CD4-positive, alpha-beta T cell (primary cell): ENCODE results near the gene SNRPD3. TPM values are rescaled to one million over a fixed set of nuclear protein-coding genes. Genes with fewer than 3 reads are reported as not detected.

Source experiments
- ATAC-seq: fragments of 200-7000 bp; cut with Tn5 transposase; one replicate; pipeline ENCODE4 v1.10.0; 2022; ENCODE audit warnings: mild to moderate bottlenecking; ENCODE audit not compliant: poor library complexity
- CTCF ChIA-PET: fragments of 350-600 bp; sonication (Branson Sonifier 250); formaldehyde crosslinking; loops from one replicate; lab custom pipeline; 2021; ENCODE audit warnings: antibody characterized with exemption, inconsistent platforms; lab: Charles Lee
- POLR2A ChIA-PET: fragments of 350-600 bp; sonication (Branson Sonifier 250); formaldehyde crosslinking; loops from one replicate; lab custom pipeline; 2021; ENCODE audit warnings: antibody characterized with exemption, inconsistent platforms; lab: Charles Lee
- DNase-seq, 14 experiments: peaks; one replicate each; pipeline ENCODE4 v3.0.0-alpha.2; 2013 to 2020; ENCODE audit warnings: mixed read lengths in 2 of 14
- H3K27ac ChIP-seq, 2 donors: one replicate each; pipeline versions ENCODE4 v1.5.1 to v1.7.0; 2013; ENCODE audit warnings: low read length in 2 of 2, low read depth in 1 of 2, mild to moderate bottlenecking in 1 of 2
- H3K27me3 ChIP-seq, 2 experiments: 1 replicate in 1 of 2; 2 replicates in 1 of 2; pipeline versions ENCODE4 v1.6.1 to v1.7.0; 2013; ENCODE audit warnings: low read length in 2 of 2, control low read depth in 1 of 2, mild to moderate bottlenecking in 1 of 2, moderate library complexity in 1 of 2; ENCODE audit not compliant: insufficient read depth in 2 of 2, control insufficient read depth in 1 of 2
- H3K36me3 ChIP-seq: one replicate; pipeline ENCODE4 v1.6.1; 2013; ENCODE audit warnings: low read length, control low read depth; ENCODE audit not compliant: insufficient read depth
- H3K4me1 ChIP-seq: one replicate; pipeline ENCODE4 v1.6.1; 2013; ENCODE audit warnings: low read length, control low read depth; ENCODE audit not compliant: insufficient read depth
- H3K4me3 ChIP-seq: one replicate; pipeline ENCODE4 v1.5.1; 2013; ENCODE audit warnings: mild to moderate bottlenecking, low read length, moderate library complexity
- H3K9me3 ChIP-seq, 2 experiments: 1 replicate in 1 of 2; 2 replicates in 1 of 2; pipeline versions ENCODE4 v1.6.1 to v1.7.0; 2013; ENCODE audit warnings: low read length in 2 of 2, mild to moderate bottlenecking in 2 of 2, control low read depth in 1 of 2, moderate library complexity in 1 of 2; ENCODE audit not compliant: control insufficient read depth in 1 of 2, insufficient read depth in 1 of 2
- H3K27ac Mint-ChIP-seq: one replicate; pipeline ENCODE4 v1.8.0; 2020; ENCODE audit warnings: mixed read lengths
- H3K27me3 Mint-ChIP-seq: one replicate; pipeline ENCODE4 v1.8.0; 2021; ENCODE audit warnings: mixed read lengths
- H3K36me3 Mint-ChIP-seq: one replicate; pipeline ENCODE4 v1.8.0; 2021; ENCODE audit warnings: low read depth, mixed read lengths
- H3K4me1 Mint-ChIP-seq: one replicate; pipeline ENCODE4 v1.8.0; 2021; ENCODE audit warnings: low read depth, mixed read lengths
- H3K4me3 Mint-ChIP-seq: one replicate; pipeline ENCODE4 v1.8.0; 2020; ENCODE audit warnings: mild to moderate bottlenecking, mixed read lengths
- H3K9me3 Mint-ChIP-seq: one replicate; pipeline ENCODE4 v1.8.0; 2020; ENCODE audit warnings: mixed read lengths
- intact Hi-C, 2 experiments: fragments of 100-400 bp; cut with DNase I in 1 of 2; cut with micrococcal nuclease in 1 of 2; formaldehyde crosslinking; loops; one replicate each; pipeline versions ENCODE4 v1.15.1 to v1.9.0; 2023 to 2025; cut with DNase I, micrococcal nuclease
- total RNA-seq, 174 experiments: library from RNA in 2 of 174; stranded (reverse) in 2 of 174; gene quantifications; one replicate each; pipeline ENCODE4 v1.2.3 and lab custom pipeline; 2021 to 2026
- TF ChIP-seq, protein P1 (sequence below): fragments of 200-600 bp; IDR thresholded peaks from one replicate; pipeline ENCODE4 v1.8.0; 2022; ENCODE audit warnings: antibody characterized with exemption, mild to moderate bottlenecking

SNRPD3 gene
- total RNA-seq, 2 experiments from 2014 or later: 31.0 to 31.5 TPM

DNA sequence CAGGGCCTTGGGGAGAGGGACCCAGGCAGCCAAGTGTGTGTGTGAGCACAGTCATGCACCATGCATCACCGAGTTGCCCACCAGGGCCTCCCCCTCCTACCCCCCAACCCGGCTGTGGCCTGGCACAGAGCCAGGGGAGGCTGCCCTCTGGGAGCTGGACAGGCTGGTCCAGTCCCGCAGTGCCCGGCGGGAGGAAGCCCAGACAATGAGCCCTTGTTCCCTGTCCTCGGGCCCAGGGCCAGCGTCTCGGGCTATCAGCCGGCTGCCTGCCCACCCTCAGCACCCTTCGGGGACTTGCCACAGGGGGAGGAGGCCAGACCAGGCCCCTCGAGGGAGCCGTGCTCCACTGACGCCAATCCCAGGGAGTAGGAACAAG is 32.6 kb downstream of the SNRPD3 start:
- CTCF ChIA-PET: no interaction called here

DNA sequence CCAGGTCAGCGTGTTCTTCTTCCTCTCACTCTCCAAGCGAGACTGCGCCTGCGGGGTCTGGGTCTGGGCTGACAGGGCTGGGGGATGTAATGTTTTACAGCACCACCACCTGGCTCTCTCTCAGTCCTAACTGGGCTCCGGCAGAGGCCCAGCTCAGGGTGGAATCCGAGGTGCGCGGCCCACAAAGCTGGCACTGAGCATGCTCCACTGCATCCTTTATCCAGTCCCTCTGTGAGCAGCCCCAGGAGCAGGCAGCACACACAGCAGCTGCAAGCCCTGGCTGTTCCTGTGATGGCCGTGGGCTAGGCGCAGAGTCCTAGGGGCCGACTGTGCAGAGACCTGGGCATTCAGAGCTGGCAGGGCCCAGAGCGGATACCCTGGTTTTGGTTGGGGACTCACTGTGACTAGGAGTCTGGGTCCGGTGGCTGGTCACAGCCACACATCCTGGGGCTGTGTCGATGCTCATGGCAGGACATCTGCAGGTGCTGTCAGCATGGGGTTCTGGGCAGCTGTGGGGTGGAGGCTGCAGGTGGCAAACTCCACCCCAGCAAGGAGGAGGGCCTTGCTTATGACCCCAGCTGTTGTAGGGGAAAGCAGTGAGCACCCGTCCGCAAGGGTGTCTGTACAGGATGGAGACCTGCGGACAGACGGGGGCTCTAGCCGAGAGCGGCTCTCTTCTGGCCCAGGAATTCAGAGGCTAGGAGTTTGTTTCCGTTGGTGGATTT is 33.1 kb downstream of the SNRPD3 start:
- POLR2A ChIA-PET: no interaction called here
- Mint-ChIP-seq H3K9me3 (no peaks in the 10 kb centered on the region), H3K36me3 (no peaks in the 10 kb centered on the region), H3K4me1 (peaks cover 5% of the 10 kb centered on the region), H3K27me3 (peaks cover 6% of the 10 kb centered on the region), H3K4me3 (no peak overlapping the region), H3K27ac (no peak overlapping the region)
- Histone ChIP-seq H3K9me3 (no peaks in the 10 kb centered on the region), H3K36me3 (no peaks in the 10 kb centered on the region), H3K27me3 (peaks cover 3 to 6% of the 10 kb centered on the region in 2 experiments), H3K4me3 (no peak overlapping the region), H3K4me1 (peaks cover 12% of the 10 kb centered on the region), H3K27ac (no peak overlapping the region)
- intact Hi-C loops: no loop called here
- ATAC-seq (no peak), DNase-seq (peak in 1 of 14 experiments; percentile 4)
- TF ChIP-seq, protein P1, sequence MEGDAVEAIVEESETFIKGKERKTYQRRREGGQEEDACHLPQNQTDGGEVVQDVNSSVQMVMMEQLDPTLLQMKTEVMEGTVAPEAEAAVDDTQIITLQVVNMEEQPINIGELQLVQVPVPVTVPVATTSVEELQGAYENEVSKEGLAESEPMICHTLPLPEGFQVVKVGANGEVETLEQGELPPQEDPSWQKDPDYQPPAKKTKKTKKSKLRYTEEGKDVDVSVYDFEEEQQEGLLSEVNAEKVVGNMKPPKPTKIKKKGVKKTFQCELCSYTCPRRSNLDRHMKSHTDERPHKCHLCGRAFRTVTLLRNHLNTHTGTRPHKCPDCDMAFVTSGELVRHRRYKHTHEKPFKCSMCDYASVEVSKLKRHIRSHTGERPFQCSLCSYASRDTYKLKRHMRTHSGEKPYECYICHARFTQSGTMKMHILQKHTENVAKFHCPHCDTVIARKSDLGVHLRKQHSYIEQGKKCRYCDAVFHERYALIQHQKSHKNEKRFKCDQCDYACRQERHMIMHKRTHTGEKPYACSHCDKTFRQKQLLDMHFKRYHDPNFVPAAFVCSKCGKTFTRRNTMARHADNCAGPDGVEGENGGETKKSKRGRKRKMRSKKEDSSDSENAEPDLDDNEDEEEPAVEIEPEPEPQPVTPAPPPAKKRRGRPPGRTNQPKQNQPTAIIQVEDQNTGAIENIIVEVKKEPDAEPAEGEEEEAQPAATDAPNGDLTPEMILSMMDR: no peak
- CTCF ChIA-PET: no interaction called here

More for the DNA sequence above, 32.6 kb downstream of the SNRPD3 start:
- TF ChIP-seq, protein P1: no peak
- Histone ChIP-seq H3K27ac (no peak overlapping the region), H3K9me3 (no peaks in the 10 kb centered on the region), H3K4me3 (no peak overlapping the region), H3K36me3 (no peaks in the 10 kb centered on the region), H3K27me3 (peaks cover 3 to 6% of the 10 kb centered on the region in 2 experiments), H3K4me1 (peaks cover 11% of the 10 kb centered on the region)
- intact Hi-C loops: no loop called here
- Mint-ChIP-seq H3K27me3 (peaks cover 6% of the 10 kb centered on the region), H3K36me3 (no peaks in the 10 kb centered on the region), H3K9me3 (no peaks in the 10 kb centered on the region), H3K4me1 (peaks cover 5% of the 10 kb centered on the region), H3K27ac (no peak overlapping the region), H3K4me3 (no peak overlapping the region)
- POLR2A ChIA-PET: no interaction called here
- DNase-seq (peak in 1 of 14 experiments; percentile 11), ATAC-seq (no peak)

DNA sequence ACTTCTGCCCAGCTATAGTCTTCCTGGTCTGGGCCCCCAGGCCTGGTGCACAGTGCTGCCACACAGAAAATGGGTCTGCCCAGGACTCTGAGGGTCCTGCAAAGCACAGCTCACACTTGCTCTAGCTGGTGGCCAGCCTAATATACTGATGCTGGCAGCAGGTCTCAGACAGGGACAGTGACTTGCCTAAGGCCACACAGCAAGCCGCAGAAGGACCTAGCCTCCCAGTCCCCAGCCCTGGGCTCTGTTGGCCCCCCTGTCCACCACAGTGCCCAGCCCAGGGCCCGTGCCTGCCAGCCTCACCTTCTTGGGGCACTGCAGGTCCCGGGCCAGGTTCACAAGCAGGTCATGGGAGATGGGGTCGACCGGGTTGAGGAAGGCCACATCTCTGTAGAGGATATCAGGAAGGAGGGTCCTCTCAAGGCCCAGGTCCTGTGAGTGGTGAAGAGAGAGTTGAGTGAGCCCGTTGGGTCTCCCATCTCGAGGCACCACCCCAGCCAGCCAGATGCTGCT is 33.8 kb downstream of the SNRPD3 start:
- CTCF ChIA-PET: no interaction called here
- Mint-ChIP-seq H3K4me3 (no peak overlapping the region), H3K36me3 (no peaks in the 10 kb centered on the region), H3K4me1 (peaks cover 5% of the 10 kb centered on the region), H3K9me3 (no peaks in the 10 kb centered on the region), H3K27ac (no peak overlapping the region), H3K27me3 (peaks cover 6% of the 10 kb centered on the region)
- TF ChIP-seq, protein P1: no peak
- H3K9me3 ChIP-seq: peaks cover 0 to 1% of the 10 kb centered on the region in 2 experiments
- H3K27ac ChIP-seq: no peak overlapping the region
- H3K27me3 ChIP-seq: peaks cover 3 to 6% of the 10 kb centered on the region in 2 experiments
- intact Hi-C loops: no loop called here
- no peaks in the 10 kb centered on the region for H3K36me3 ChIP-seq
- peaks cover 12% of the 10 kb centered on the region for H3K4me1 ChIP-seq
- POLR2A ChIA-PET: no interaction called here
- DNase-seq (peak in 1 of 14 experiments; percentile 6), ATAC-seq (no peak)
- H3K4me3 ChIP-seq: no peak overlapping the region
